ENCODE results near the gene LRP5. TPM values are rescaled to one million over a fixed set of nuclear protein-coding genes. Genes with fewer than 3 reads are reported as not detected.

The LRP5 gene
- total and polyA plus RNA-seq, 9 of the 15 experiments (the other 6 are each of a cell fraction or from before 2014, with no cell fraction given): 0.48 to 44.2 (median 13.5) TPM

DNA sequence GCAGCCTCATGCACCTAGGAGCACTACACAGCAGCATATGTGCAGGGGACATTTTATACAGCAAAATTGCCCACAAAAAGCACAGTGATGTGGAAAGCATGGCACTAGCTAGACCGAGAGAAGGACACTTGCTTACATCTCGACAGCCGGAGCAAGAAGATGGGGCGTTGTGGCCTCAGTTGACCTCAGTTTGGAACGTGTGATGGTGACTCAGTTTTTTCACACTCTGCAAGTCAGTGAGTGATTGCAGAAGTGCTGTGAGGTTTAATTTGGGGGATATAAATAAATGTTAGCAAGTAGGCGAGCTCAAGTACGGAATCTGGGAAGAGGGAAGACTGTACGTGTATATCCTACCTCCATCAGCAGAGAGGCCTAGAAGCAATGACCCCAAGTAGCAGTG is 23.3 kb downstream of the LRP5 start:
- no peak overlapping the region for H2AFZ ChIP-seq (ENCODE audit: low read depth, low read length)
- H3K36me3 ChIP-seq (ENCODE audit: control insufficient read depth, insufficient read depth, low read length): peaks cover 8% of the 10 kb centered on the region; the same call in 1 of the 3 replicates
- no peak overlapping the region for H3K9ac ChIP-seq (ENCODE audit: insufficient read depth in 1 of 2, low read depth in 2 of 2, low read length in 2 of 2)
- no peak overlapping the region for H3K4me2 ChIP-seq (ENCODE audit: insufficient read depth, low read length)
- in situ Hi-C loops (cut with MboI): no loop called here
- TF ChIP-seq ZNF316 (IDR thresholded peaks at IDR 0.05) (peak; percentile 28; the same call in 1 of the 2 replicates), THRA (IDR thresholded peaks at IDR 0.05) (peak; percentile 54; the same call in 1 of the 2 replicates), JUND (IDR thresholded peaks at IDR 0.05; ENCODE audit: borderline replicate concordance, low read depth, low read length) (no peak), JUND (tag; IDR thresholded peaks at IDR 0.05; ENCODE audit: borderline replicate concordance, low read depth, low read length) (0 out of 3 replicates have a peak, but pooled peaks have one; percentile 42), ETS1 (conservative IDR thresholded peaks at IDR 0.05; ENCODE audit: control insufficient read depth, low read depth, low read length) (no peak)
- WGBS (ENCODE audit: insufficient coverage, low coverage, missing lambda C conversion rate): 62% methylated on average over 8 of the region's 8 CpGs
- no TSS peak for BruUV-seq (replicated peaks)
- DNase-seq (ENCODE audit: extremely low read depth in 1 of 4, low spot score in 3 of 4): no peak
- FAIRE-seq: no peak
- POLR2A ChIA-PET: no interaction called here
- intact Hi-C loops (cut with micrococcal nuclease): no loop called here
- H3K27me3 ChIP-seq (ENCODE audit: control insufficient read depth in 2 of 2, insufficient read depth in 2 of 2, low read length in 2 of 2): no peaks in the 10 kb centered on the region
- peaks cover 20% of the 10 kb centered on the region for H3K79me2 ChIP-seq (ENCODE audit: control insufficient read depth, insufficient read depth, low read length)
- peaks cover 7% of the 10 kb centered on the region for H3K9me1 ChIP-seq (ENCODE audit: control insufficient read depth, insufficient read depth, low read length)
- no peak overlapping the region; the same call in 2 of the 3 replicates for H3K27ac ChIP-seq (ENCODE audit: extremely low read depth, low read depth, low read length)
- no peak overlapping the region for H3K4me3 ChIP-seq
- peaks cover 6% of the 10 kb centered on the region; the same call in 1 of the 2 replicates for H4K20me1 ChIP-seq (replicated peaks; ENCODE audit: control insufficient read depth, insufficient read depth, low read length)
- CTCF ChIA-PET (ENCODE audit: low intra/inter-chr PET ratio): no interaction called here
- ATAC-seq: no peak
- peaks cover 6 to 8% of the 10 kb centered on the region in 2 experiments; a peak in 4 of 5 replicates for H3K4me1 ChIP-seq (replicated peaks in 1 of 2; ENCODE audit: control insufficient read depth in 2 of 2, insufficient read depth in 2 of 2, low read length in 2 of 2)
- H3K9me3 ChIP-seq (replicated peaks; ENCODE audit: control insufficient read depth, insufficient read depth, low read depth, low read length): no peaks in the 10 kb centered on the region

Data from K562 (cell line).